Mucosa of descending colon (tissue), 3 donors: ENCODE results near the gene CTTNBP2. TPM values are rescaled to one million over a fixed set of nuclear protein-coding genes. Genes with fewer than 3 reads are reported as not detected.

ENCODE experiments used
- ATAC-seq: fragments of 200-7000 bp; cut with Tn5 transposase; one replicate; pipeline ENCODE4 v1.9.1; 2020; ENCODE audit warnings: mild to moderate bottlenecking, moderate library complexity
- DNase-seq, 3 donors: peaks; one replicate each; pipeline ENCODE4 v3.0.0-alpha.2; 2020
- H3K36me3 ChIP-seq: fragments of 200-600 bp; one replicate; pipeline ENCODE4 v1.8.0; 2021; ENCODE audit warnings: low read depth, mild to moderate bottlenecking
- H3K4me1 ChIP-seq: fragments of 200-600 bp; one replicate; pipeline ENCODE4 v1.8.0; 2021; ENCODE audit warnings: low read depth, mild to moderate bottlenecking
- H3K4me3 ChIP-seq: fragments of 200-600 bp; one replicate; pipeline ENCODE4 v1.8.0; 2021; ENCODE audit warnings: mild to moderate bottlenecking
- H3K9me3 ChIP-seq: fragments of 200-600 bp; one replicate; pipeline ENCODE4 v1.8.0; 2021; ENCODE audit warnings: mild to moderate bottlenecking
- intact Hi-C, 2 donors: fragments of 100-400 bp; cut with DNase I in 1 of 2; cut with micrococcal nuclease in 1 of 2; formaldehyde crosslinking; loops; one replicate each; pipeline versions ENCODE4 v1.11.0 to v1.11.1; 2022; cut with DNase I, micrococcal nuclease
- total RNA-seq, 3 donors: library from RNA; stranded (reverse); fragmentation: NEBNext Ultra II Directional in 2 of 3; extraction: Animal tissue kit (Norgen Biotek cat#: 25700) in 2 of 3; gene quantifications; one replicate each; pipeline versions ENCODE4 v1.2.1 to v1.2.4, GENCODE V29; 2021 to 2023
- TF ChIP-seq, protein P1 (sequence below): fragments of 200-600 bp; IDR thresholded peaks from one replicate; pipeline ENCODE4 v1.8.0; 2022; ENCODE audit warnings: antibody characterized with exemption, mild to moderate bottlenecking
- donor health status: DM: no; HTN: no; CAD: no; lungs with moderate emphysema.
- donor health status: DM: no; HTN: no; CAD: no.
- donor health status: DM: no; HTN: yes; CAD: no.

The CTTNBP2 gene
- total RNA-seq, 3 donors from 2014 or later, result 3.9 to 8.3 (median 7.2) TPM

DNA sequence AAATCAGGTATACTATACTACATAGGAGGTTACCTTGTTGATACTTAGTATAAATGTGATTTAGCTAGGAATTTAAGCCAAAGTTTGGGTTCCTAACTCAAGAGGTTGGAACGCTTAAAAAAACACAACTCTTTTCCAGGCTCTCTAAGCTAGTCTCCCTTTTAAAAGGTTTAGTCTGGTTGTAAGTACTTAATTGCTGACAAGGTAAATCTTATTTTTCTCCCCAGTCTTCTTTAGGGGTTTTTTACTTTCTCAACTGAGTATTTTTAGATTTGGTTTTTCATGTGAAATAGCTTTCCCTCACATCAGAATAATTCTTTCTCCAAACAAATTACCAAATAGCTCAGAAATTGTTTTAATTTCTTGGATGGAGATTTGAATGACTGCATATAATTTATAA lies 20.8 kb upstream of the CTTNBP2 start:
- TF ChIP-seq, protein P1, sequence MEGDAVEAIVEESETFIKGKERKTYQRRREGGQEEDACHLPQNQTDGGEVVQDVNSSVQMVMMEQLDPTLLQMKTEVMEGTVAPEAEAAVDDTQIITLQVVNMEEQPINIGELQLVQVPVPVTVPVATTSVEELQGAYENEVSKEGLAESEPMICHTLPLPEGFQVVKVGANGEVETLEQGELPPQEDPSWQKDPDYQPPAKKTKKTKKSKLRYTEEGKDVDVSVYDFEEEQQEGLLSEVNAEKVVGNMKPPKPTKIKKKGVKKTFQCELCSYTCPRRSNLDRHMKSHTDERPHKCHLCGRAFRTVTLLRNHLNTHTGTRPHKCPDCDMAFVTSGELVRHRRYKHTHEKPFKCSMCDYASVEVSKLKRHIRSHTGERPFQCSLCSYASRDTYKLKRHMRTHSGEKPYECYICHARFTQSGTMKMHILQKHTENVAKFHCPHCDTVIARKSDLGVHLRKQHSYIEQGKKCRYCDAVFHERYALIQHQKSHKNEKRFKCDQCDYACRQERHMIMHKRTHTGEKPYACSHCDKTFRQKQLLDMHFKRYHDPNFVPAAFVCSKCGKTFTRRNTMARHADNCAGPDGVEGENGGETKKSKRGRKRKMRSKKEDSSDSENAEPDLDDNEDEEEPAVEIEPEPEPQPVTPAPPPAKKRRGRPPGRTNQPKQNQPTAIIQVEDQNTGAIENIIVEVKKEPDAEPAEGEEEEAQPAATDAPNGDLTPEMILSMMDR, result no peak
- Histone ChIP-seq H3K9me3 (no peaks in the 10 kb centered on the region), H3K4me1 (no peaks in the 10 kb centered on the region), H3K4me3 (no peak overlapping the region), H3K36me3 (no peaks in the 10 kb centered on the region)
- ATAC-seq (no peak), DNase-seq (no peak)
- intact Hi-C loops, result no loop called here

DNA sequence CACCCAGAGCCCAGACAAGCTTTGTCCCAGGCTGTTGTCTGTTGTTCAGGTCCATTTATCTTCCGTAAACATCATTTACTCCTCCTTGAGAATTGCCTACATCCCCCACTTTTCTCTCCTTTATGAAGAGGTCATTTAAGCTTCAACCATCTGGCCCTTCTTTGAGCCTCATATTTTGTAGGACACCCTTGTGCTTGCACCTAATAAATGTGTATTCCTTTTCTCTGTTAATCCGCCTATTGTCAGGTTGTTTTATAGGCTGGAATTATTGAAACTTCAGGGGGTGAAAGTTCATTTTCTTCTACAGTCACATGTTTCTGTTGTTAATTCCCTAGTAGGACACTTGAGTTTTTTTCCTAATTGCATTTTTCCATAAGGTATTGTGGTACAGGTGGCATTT lies 19.6 kb upstream of the CTTNBP2 start:
- Histone ChIP-seq H3K9me3 (no peaks in the 10 kb centered on the region), H3K36me3 (no peaks in the 10 kb centered on the region), H3K4me1 (no peaks in the 10 kb centered on the region), H3K4me3 (no peak overlapping the region)
- intact Hi-C loops, result no loop called here
- TF ChIP-seq, protein P1, result no peak
- no peak for DNase-seq
- no peak for ATAC-seq

DNA sequence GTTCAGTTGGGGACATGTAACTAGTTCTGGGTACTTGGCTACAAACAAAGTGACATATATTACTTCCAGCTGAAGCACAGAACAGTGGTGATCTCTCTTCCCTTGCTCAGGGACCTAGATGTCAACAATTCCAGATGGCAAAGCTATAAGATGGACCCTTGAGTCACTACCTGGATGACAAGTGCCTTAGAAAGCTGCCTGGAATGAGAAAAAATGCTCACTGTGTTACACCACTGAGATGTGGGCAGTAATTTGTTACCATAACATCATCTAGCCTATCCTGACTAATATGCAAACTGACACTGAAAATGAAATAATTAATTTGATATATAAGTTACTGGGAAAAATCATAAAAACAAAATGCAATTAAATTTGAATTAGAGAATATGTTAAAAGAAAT lies 16.4 kb upstream of the CTTNBP2 start:
- TF ChIP-seq, protein P1, result no peak

DNA sequence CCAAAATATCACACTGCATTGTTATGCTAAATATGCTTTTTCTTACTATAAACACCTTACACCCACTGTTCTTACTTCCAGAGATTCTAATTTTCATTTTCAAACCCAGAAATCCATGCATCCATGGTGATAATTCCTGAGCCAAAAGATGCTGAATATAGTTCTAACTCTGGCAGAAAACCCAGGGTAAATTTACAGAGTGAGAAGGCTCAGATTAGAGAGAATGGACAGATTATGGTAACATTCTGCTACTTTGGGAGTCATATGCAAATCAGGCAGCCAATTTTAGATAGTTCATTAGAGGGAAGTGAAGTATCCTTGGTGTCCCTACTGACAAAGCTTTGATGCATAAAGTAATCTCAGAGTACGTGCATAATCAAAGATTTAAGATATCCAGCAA lies 15.4 kb upstream of the CTTNBP2 start:
- Histone ChIP-seq H3K9me3 (no peaks in the 10 kb centered on the region), H3K4me1 (no peaks in the 10 kb centered on the region), H3K4me3 (no peak overlapping the region), H3K36me3 (no peaks in the 10 kb centered on the region)
- ATAC-seq (no peak), DNase-seq (no peak)
- TF ChIP-seq, protein P1, result no peak
- intact Hi-C loops, result no loop called here

More for the DNA sequence above, 16.4 kb upstream of the CTTNBP2 start:
- Histone ChIP-seq H3K4me3 (no peak overlapping the region), H3K9me3 (no peaks in the 10 kb centered on the region), H3K4me1 (no peaks in the 10 kb centered on the region), H3K36me3 (no peaks in the 10 kb centered on the region)
- DNase-seq (no peak), ATAC-seq (no peak)
- intact Hi-C loops, result no loop called here

DNA sequence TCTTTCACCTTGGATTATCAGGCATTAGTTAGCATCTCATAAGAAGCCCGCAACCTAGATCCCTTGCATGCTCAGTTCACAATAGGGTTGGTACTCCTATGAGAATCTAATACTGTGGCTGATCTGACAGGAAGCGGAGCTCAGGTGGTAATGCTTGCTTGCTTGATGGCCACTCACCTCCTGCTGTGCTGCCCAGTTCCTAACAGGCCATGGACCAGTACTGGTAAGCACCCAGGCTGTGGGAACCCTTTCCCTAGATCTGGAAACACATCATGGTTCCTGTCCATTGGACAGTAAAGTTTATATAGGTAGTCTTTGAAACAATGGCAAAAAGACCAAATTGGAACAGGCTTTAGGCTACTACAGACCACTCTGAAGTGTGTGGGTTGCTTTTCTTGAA lies 9.4 kb upstream of the CTTNBP2 start:
- DNase-seq, result no peak
- intact Hi-C loops, result no loop called here
- no peaks in the 10 kb centered on the region for H3K9me3 ChIP-seq
- TF ChIP-seq, protein P1, result no peak
- no peak for ATAC-seq
- H3K4me1 ChIP-seq, result no peaks in the 10 kb centered on the region
- no peaks in the 10 kb centered on the region for H3K36me3 ChIP-seq
- H3K4me3 ChIP-seq, result no peak overlapping the region

DNA sequence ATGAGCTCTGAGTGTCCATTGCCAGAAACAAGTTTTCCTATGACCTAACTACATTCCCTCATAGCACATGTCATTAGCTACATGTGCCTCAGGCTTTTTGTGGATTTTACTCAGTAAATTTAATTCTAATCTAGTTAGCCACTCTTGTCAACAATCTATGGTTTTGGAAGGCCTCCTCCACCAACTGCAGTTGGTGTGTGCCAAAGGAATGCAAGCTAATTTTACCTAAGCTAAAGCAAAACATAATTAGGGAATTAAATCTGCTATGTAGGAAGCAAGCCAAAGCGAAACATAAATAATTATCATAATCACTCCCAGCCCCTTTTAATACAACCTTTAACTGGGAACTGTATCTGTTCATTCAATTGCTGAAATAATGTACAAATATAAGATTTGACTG lies 3.5 kb upstream of the CTTNBP2 start:
- DNase-seq, result no peak
- no peaks in the 10 kb centered on the region for H3K9me3 ChIP-seq
- intact Hi-C loops, result no loop called here
- no peak for ATAC-seq
- no peaks in the 10 kb centered on the region for H3K4me1 ChIP-seq
- no peaks in the 10 kb centered on the region for H3K36me3 ChIP-seq
- no peak overlapping the region for H3K4me3 ChIP-seq
- TF ChIP-seq, protein P1, result no peak
